Measurements from ENCODE around the gene SLC6A12. TPM values are rescaled to one million over a fixed set of nuclear protein-coding genes. Genes with fewer than 3 reads are reported as not detected.

SLC6A12 gene
- total RNA-seq, 1 donor from 2014 or later, result not detected

Other genes starting within 250 kb of the SLC6A12 start
- gene IQSEC3, start 147.4 kb downstream of the SLC6A12 start, total RNA-seq, result 0.05 and 0.21 TPM in 2 replicates
- gene SLC6A13, start 48.7 kb upstream of the SLC6A12 start, total RNA-seq, result not detected in 2 replicates
- 79.0 and 82.7 TPM in 2 replicates for gene KDM5A, start 175.2 kb upstream of the SLC6A12 start, total RNA-seq
- gene CCDC77, start 187.5 kb upstream of the SLC6A12 start, total RNA-seq, result 12.2 and 13.0 TPM in 2 replicates
- 6.6 TPM in 2 replicates for gene B4GALNT3, start 245.8 kb upstream of the SLC6A12 start, total RNA-seq

Data from activated CD4-positive, alpha-beta T cell treated with anti-CD3 and anti-CD28 coated beads, Interleukin-2, amount 10 ng/mL, durations not matched to agents 24 days and 14 days (primary cell).